GM19238 (cell line): ENCODE measurements around the gene NGEF.

Source experiments
- DNase-seq: peaks from one replicate; pipeline ENCODE4 v3.0.0; 2011; ENCODE audit warnings: low spot score; ENCODE audit not compliant: insufficient read length

Gene NGEF

GRCh38 chr2:233000886-233001750 is 11.9 kb downstream of the NGEF start:
- DNase-seq, result no peak

GRCh38 chr2:232999354-232999753 is 13.7 kb downstream of the NGEF start:
- no peak for DNase-seq

GRCh38 chr2:232998666-232998985 is 14.4 kb downstream of the NGEF start:
- no peak for DNase-seq

GRCh38 chr2:232997749-232998665 is 15.0 kb downstream of the NGEF start:
- no peak for DNase-seq

- no peak for DNase-seq
Measured at GRCh38 chr2:232994446-232994845, 18.6 kb downstream of the NGEF start.

- no peak for DNase-seq
Measured at GRCh38 chr2:232993231-232993821, 19.7 kb downstream of the NGEF start.

- no peak for DNase-seq
Measured at GRCh38 chr2:232986155-232986554, 26.9 kb downstream of the NGEF start.

GRCh38 chr2:232984451-232985207 is 28.4 kb downstream of the NGEF start:
- no peak for DNase-seq

GRCh38 chr2:232983669-232984140 is 29.4 kb downstream of the NGEF start:
- no peak for DNase-seq

- no peak for DNase-seq
Measured at GRCh38 chr2:232982926-232983668, 30.0 kb downstream of the NGEF start.

- DNase-seq, result no peak
Measured at GRCh38 chr2:232981767-232982360, 31.2 kb downstream of the NGEF start.

- DNase-seq, result no peak
Measured at GRCh38 chr2:232981356-232981755, 31.7 kb downstream of the NGEF start.

- DNase-seq, result no peak
Measured at GRCh38 chr2:232980683-232981082, 32.4 kb downstream of the NGEF start.

- no peak for DNase-seq
Measured at GRCh38 chr2:232979871-232980461, 33.1 kb downstream of the NGEF start.

- no peak for DNase-seq
Measured at GRCh38 chr2:232977438-232977971, 35.6 kb downstream of the NGEF start.

GRCh38 chr2:232976666-232977437 is 36.2 kb downstream of the NGEF start:
- no peak for DNase-seq

GRCh38 chr2:232976176-232976575 is 36.9 kb downstream of the NGEF start:
- DNase-seq, result no peak

- no peak for DNase-seq
Measured at GRCh38 chr2:232974396-232974795, 38.7 kb downstream of the NGEF start.

GRCh38 chr2:232973796-232974195 is 39.3 kb downstream of the NGEF start:
- no peak for DNase-seq
